ENCODE data around the gene RTN4RL1.
A peak's percentile ranks its signal among the peaks of the same experiment; 100 is the strongest.

Gene RTN4RL1

GRCh38 chr17:2012499-2012898 lies 12.6 kb downstream of the RTN4RL1 start:
- Histone ChIP-seq H3K4me3 (ENCODE audit: low read length) (no peak overlapping the region), H3K27ac (ENCODE audit: low read depth, low read length) (no peak overlapping the region), H3K9ac (ENCODE audit: low read length) (no peak overlapping the region), H3K36me3 (ENCODE audit: control insufficient read depth, insufficient read depth, low read length) (no peaks in the 10 kb centered on the region), H3K4me1 (ENCODE audit: control insufficient read depth, insufficient read depth, low read length) (peaks cover 2% of the 10 kb centered on the region), H3K27me3 (ENCODE audit: control insufficient read depth, insufficient read depth, low read length) (no peaks in the 10 kb centered on the region)

- Histone ChIP-seq H3K27ac (ENCODE audit: low read depth, low read length) (no peak overlapping the region), H3K4me1 (ENCODE audit: control insufficient read depth, insufficient read depth, low read length) (peaks cover 2% of the 10 kb centered on the region), H3K9ac (ENCODE audit: low read length) (no peak overlapping the region), H3K27me3 (ENCODE audit: control insufficient read depth, insufficient read depth, low read length) (no peaks in the 10 kb centered on the region), H3K36me3 (ENCODE audit: control insufficient read depth, insufficient read depth, low read length) (no peaks in the 10 kb centered on the region), H3K4me3 (ENCODE audit: low read length) (no peak overlapping the region)
Measured at GRCh38 chr17:2011411-2012371, 13.4 kb downstream of the RTN4RL1 start.

GRCh38 chr17:2009737-2010136 lies 15.4 kb downstream of the RTN4RL1 start:
- H3K27me3 ChIP-seq (ENCODE audit: control insufficient read depth, insufficient read depth, low read length) = no peaks in the 10 kb centered on the region
- no peaks in the 10 kb centered on the region for H3K36me3 ChIP-seq (ENCODE audit: control insufficient read depth, insufficient read depth, low read length)
- no peak overlapping the region for H3K9ac ChIP-seq (ENCODE audit: low read length)
- no peak overlapping the region for H3K4me3 ChIP-seq (ENCODE audit: low read length)
- H3K4me1 ChIP-seq (ENCODE audit: control insufficient read depth, insufficient read depth, low read length) = peaks cover 2% of the 10 kb centered on the region
- H3K27ac ChIP-seq (ENCODE audit: low read depth, low read length) = no peak overlapping the region

- H3K4me3 ChIP-seq (ENCODE audit: low read length) = no peak overlapping the region
- no peaks in the 10 kb centered on the region for H3K36me3 ChIP-seq (ENCODE audit: control insufficient read depth, insufficient read depth, low read length)
- peaks cover 2% of the 10 kb centered on the region for H3K4me1 ChIP-seq (ENCODE audit: control insufficient read depth, insufficient read depth, low read length)
- H3K9ac ChIP-seq (ENCODE audit: low read length) = no peak overlapping the region
- H3K27me3 ChIP-seq (ENCODE audit: control insufficient read depth, insufficient read depth, low read length) = no peaks in the 10 kb centered on the region
- no peak overlapping the region for H3K27ac ChIP-seq (ENCODE audit: low read depth, low read length)
Measured at GRCh38 chr17:2008332-2009126, 16.6 kb downstream of the RTN4RL1 start.

GRCh38 chr17:2004435-2004952 lies 20.6 kb downstream of the RTN4RL1 start:
- Histone ChIP-seq H3K9ac (ENCODE audit: low read length) (no peak overlapping the region), H3K36me3 (ENCODE audit: control insufficient read depth, insufficient read depth, low read length) (no peaks in the 10 kb centered on the region), H3K27me3 (ENCODE audit: control insufficient read depth, insufficient read depth, low read length) (no peaks in the 10 kb centered on the region), H3K4me1 (ENCODE audit: control insufficient read depth, insufficient read depth, low read length) (peaks cover 7% of the 10 kb centered on the region), H3K4me3 (ENCODE audit: low read length) (no peak overlapping the region), H3K27ac (ENCODE audit: low read depth, low read length) (no peak overlapping the region)

- H3K27ac ChIP-seq (ENCODE audit: low read depth, low read length) = no peak overlapping the region
- H3K36me3 ChIP-seq (ENCODE audit: control insufficient read depth, insufficient read depth, low read length) = no peaks in the 10 kb centered on the region
- H3K4me1 ChIP-seq (ENCODE audit: control insufficient read depth, insufficient read depth, low read length) = peaks cover 9% of the 10 kb centered on the region
- H3K9ac ChIP-seq (ENCODE audit: low read length) = no peak overlapping the region
- no peaks in the 10 kb centered on the region for H3K27me3 ChIP-seq (ENCODE audit: control insufficient read depth, insufficient read depth, low read length)
- H3K4me3 ChIP-seq (ENCODE audit: low read length) = no peak overlapping the region
Measured at GRCh38 chr17:2003525-2003924, 21.6 kb downstream of the RTN4RL1 start.

- H3K4me3 ChIP-seq (ENCODE audit: low read length) = no peak overlapping the region
- no peaks in the 10 kb centered on the region for H3K36me3 ChIP-seq (ENCODE audit: control insufficient read depth, insufficient read depth, low read length)
- H3K27ac ChIP-seq (ENCODE audit: low read depth, low read length) = no peak overlapping the region
- no peaks in the 10 kb centered on the region for H3K27me3 ChIP-seq (ENCODE audit: control insufficient read depth, insufficient read depth, low read length)
- H3K4me1 ChIP-seq (ENCODE audit: control insufficient read depth, insufficient read depth, low read length) = peaks cover 9% of the 10 kb centered on the region
- H3K9ac ChIP-seq (ENCODE audit: low read length) = no peak overlapping the region
Measured at GRCh38 chr17:2002767-2003329, 22.3 kb downstream of the RTN4RL1 start.

GRCh38 chr17:1999557-2000251 lies 25.4 kb downstream of the RTN4RL1 start:
- Histone ChIP-seq H3K9ac (ENCODE audit: low read length) (no peak overlapping the region), H3K4me1 (ENCODE audit: control insufficient read depth, insufficient read depth, low read length) (peaks cover 9% of the 10 kb centered on the region), H3K36me3 (ENCODE audit: control insufficient read depth, insufficient read depth, low read length) (no peaks in the 10 kb centered on the region), H3K27me3 (ENCODE audit: control insufficient read depth, insufficient read depth, low read length) (no peaks in the 10 kb centered on the region), H3K27ac (ENCODE audit: low read depth, low read length) (peak overlapping the region; percentile 72), H3K4me3 (ENCODE audit: low read length) (peak overlapping the region; percentile 25)

GRCh38 chr17:1997927-1998742 lies 27.0 kb downstream of the RTN4RL1 start:
- Histone ChIP-seq H3K4me3 (ENCODE audit: low read length) (peak overlapping the region; percentile 55), H3K9ac (ENCODE audit: low read length) (no peak overlapping the region), H3K36me3 (ENCODE audit: control insufficient read depth, insufficient read depth, low read length) (no peaks in the 10 kb centered on the region), H3K4me1 (ENCODE audit: control insufficient read depth, insufficient read depth, low read length) (peaks cover 9% of the 10 kb centered on the region), H3K27ac (ENCODE audit: low read depth, low read length) (peak overlapping the region; percentile 40), H3K27me3 (ENCODE audit: control insufficient read depth, insufficient read depth, low read length) (no peaks in the 10 kb centered on the region)

GRCh38 chr17:1997289-1997926 lies 27.7 kb downstream of the RTN4RL1 start:
- Histone ChIP-seq H3K4me1 (ENCODE audit: control insufficient read depth, insufficient read depth, low read length) (peaks cover 9% of the 10 kb centered on the region), H3K27ac (ENCODE audit: low read depth, low read length) (no peak overlapping the region), H3K27me3 (ENCODE audit: control insufficient read depth, insufficient read depth, low read length) (no peaks in the 10 kb centered on the region), H3K4me3 (ENCODE audit: low read length) (no peak overlapping the region), H3K9ac (ENCODE audit: low read length) (no peak overlapping the region), H3K36me3 (ENCODE audit: control insufficient read depth, insufficient read depth, low read length) (no peaks in the 10 kb centered on the region)

GRCh38 chr17:1996800-1997288 lies 28.3 kb downstream of the RTN4RL1 start:
- Histone ChIP-seq H3K4me3 (ENCODE audit: low read length) (no peak overlapping the region), H3K4me1 (ENCODE audit: control insufficient read depth, insufficient read depth, low read length) (peaks cover 9% of the 10 kb centered on the region), H3K9ac (ENCODE audit: low read length) (no peak overlapping the region), H3K27me3 (ENCODE audit: control insufficient read depth, insufficient read depth, low read length) (no peaks in the 10 kb centered on the region), H3K36me3 (ENCODE audit: control insufficient read depth, insufficient read depth, low read length) (no peaks in the 10 kb centered on the region), H3K27ac (ENCODE audit: low read depth, low read length) (no peak overlapping the region)
